GM18520 (cell line): ENCODE measurements around the gene KSR1.

Experiments
- ATAC-seq: cut with Tn5 transposase; IDR thresholded peaks from one replicate; pipeline ENCODE4 v1.9.1; 2021; ENCODE audit not compliant: unreplicated experiment

Gene KSR1

GRCh38 chr17:27547301-27547683, 91.0 kb downstream of the KSR1 start:
- no peak for ATAC-seq

GRCh38 chr17:27548369-27548768, 92.1 kb downstream of the KSR1 start:
- no peak for ATAC-seq

DNA sequence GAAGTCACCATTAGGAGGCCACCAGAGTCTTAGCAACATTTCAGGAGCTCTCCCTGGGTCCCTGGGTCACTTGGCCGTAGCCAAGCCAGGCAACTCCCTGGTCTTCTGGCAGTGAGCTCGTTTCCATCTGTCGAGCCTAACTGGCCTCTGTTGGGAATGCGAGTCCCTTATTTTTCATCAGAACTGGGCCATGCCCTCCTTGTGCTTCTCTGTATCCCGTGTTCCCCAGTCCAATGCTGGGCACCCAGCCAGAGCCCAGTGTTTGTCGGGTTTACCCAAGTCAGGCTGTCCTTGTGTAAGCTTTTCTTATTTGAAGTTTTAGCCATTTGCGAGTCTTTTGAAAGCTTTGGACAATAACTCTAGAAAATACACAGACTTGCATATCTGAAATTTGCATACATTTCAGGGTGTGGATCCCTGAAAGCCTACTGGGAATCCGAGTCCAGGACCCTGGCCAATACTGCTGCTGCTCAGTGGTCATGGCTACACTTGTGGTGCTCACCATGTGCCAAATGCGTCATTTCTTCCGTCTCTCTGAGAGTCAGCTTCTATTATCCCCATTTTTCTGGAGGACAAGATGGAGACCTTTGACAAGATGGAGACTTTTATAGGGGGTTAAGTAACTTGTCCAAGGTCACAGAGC, 93.1 kb downstream of the KSR1 start:
- no peak for ATAC-seq

- no peak for ATAC-seq
These were observed 94.2 kb downstream of the KSR1 start for GRCh38 chr17:27550291-27550930.

DNA sequence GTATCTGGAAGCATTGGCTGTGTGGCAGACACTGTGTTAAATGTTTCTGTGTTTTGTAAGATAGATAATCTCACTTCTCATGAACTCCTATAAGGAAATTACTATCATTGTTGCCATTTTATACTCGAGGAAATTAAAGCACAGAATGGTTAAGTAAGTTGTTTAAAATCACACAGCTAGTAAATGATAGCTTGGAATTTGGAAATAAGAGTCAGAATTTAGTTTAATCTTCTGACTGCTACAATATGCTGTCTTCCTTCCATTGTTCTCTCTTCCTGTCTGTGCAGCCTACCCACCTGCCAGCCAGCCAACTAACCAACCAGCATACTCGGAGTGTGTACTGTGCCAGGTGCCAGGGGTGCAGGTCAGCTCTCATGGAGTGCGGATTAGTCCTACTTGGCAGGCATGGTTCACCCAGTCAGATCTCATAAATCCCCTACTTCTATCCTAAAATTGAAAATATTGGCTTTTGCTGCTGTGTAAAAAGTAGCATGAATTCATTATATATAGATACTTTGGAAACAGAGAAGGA, 94.8 kb downstream of the KSR1 start:
- ATAC-seq = no peak

GRCh38 chr17:27551701-27552248, 95.5 kb downstream of the KSR1 start:
- no peak for ATAC-seq

DNA sequence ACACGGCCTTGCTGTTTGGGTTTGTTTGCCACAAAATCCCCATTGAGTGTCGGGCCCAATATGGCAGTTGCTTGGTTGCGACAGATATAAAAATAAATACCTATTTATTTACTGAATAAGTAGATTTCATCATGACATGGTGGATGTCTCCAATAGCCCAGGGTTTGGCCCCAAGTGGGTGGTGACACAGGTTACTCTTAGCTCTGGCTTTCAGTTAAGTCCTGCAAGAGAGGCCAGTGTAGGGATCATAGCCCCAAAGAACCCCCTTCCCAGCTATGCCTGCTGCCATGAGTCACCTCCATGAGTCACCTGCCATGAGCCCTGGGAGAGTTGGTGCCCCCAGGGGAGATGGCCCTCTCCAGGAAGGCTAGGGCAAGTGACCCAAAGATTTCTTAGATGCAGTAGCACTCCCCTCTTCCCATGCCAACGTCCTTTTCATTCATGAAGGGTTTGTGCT, 96.1 kb downstream of the KSR1 start:
- no peak for ATAC-seq

DNA sequence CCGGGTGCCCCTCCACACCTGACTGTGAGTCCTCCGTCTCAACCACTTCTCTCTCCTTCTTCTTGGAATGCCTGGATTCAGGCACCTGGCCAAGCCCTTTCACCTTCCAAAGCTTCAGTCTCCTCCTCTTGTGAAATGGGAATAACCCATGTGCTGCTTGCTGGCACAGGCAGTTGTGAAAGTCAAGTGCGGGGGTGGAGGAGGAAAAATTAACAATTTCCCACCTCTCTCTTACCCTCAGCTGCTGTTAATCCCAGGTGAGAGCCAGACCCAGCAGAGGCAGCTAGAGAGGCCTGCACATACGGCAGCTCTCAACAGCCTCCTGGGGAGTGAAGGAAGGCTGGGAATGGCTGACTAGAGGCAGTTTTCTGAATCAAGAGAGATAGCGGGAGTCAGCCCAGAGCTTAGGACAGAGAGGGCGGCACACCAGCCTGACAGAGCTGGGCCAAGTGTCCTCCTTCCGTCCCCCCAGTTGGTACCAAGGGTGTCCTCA, 96.8 kb downstream of the KSR1 start:
- no peak for ATAC-seq

DNA sequence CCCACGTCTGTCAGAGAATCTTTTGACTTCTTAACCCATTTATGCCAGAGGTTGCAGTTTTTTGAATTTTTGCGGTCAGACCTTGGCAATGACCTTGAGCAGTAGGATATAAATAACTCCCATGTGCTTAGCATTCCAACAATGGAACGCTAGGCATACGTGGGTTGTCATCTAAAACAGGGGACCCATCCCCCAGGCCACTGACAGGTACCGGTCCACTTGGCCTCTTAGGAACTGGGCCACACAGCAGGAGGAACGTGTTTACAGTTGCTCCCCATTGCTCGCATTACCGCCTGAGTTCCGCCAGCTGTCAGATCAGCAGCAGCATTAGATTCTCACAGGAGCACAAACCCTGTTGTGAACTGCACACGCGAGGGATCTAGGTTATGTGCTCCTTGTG, 97.9 kb downstream of the KSR1 start:
- no peak for ATAC-seq

DNA sequence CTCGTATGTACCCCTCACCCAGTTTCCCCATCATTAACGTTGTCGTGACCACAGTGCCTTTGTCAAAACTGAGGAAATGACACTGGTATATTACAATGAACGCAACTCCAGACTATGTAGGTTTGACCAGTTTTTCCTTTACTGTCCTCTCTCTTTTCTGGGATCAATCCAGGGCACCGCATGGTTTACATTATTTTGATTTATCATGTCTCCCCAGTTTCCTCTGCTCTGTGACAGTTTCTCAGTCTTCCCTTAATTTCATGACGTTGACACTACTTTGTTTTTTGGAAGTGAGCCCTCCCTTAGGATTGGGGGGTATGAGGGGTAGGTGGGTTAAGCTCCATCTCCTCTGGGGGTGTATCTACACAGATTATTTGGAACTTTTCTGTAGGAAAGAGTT, 98.7 kb downstream of the KSR1 start:
- no peak for ATAC-seq

GRCh38 chr17:27555339-27555738, 99.1 kb downstream of the KSR1 start:
- no peak for ATAC-seq

DNA sequence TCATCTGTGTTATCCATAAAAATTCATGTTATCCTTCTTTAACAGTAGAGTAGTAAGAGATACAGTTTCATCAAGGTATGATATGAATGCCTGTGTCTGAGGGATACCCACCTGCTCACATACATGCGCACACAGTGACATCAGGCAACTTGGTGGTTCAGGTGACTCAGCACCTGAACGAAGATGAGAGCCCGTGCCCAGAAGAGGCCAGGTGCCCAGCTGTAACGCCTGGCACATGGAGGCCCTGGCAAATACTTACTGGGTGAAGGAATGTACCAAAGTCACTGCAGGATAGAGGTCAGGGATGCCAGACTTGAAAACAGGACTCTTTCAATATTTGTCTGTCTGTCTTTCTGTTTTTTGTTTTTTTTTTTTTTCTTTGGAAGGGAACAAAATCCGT, 102.1 kb downstream of the KSR1 start:
- ATAC-seq = no peak

DNA sequence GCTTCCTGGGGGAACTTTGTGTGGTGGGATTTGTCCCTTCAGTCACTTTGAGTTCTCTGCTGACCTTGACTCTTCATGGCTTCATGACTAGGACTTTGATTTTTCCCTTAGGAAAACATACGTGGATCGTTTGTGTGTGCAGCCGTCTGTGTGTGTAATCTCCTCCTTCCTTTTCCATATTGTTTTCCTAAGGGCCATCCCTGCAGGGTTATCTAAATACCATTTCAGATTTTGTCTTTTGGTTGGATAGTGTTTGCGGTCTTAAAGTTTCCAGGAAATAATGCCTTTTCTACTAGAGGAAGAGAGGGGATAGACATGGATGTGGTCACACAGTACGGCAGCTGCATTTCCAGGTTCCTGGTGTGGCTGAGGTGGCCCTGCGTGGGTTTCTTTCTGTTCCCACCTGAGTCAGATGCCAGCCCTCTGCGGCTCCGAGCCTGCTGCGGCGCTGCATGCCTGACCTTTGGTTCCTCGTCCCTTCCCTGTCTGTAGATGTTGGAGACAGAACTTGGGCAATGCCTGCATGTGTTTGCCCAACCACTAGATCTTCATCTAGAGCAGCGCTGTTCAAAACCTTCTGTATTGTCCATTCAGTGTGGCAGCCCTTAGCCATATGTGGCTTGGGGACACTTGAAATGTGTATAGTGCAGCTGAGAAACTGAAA, 102.7 kb downstream of the KSR1 start:
- no peak for ATAC-seq

DNA sequence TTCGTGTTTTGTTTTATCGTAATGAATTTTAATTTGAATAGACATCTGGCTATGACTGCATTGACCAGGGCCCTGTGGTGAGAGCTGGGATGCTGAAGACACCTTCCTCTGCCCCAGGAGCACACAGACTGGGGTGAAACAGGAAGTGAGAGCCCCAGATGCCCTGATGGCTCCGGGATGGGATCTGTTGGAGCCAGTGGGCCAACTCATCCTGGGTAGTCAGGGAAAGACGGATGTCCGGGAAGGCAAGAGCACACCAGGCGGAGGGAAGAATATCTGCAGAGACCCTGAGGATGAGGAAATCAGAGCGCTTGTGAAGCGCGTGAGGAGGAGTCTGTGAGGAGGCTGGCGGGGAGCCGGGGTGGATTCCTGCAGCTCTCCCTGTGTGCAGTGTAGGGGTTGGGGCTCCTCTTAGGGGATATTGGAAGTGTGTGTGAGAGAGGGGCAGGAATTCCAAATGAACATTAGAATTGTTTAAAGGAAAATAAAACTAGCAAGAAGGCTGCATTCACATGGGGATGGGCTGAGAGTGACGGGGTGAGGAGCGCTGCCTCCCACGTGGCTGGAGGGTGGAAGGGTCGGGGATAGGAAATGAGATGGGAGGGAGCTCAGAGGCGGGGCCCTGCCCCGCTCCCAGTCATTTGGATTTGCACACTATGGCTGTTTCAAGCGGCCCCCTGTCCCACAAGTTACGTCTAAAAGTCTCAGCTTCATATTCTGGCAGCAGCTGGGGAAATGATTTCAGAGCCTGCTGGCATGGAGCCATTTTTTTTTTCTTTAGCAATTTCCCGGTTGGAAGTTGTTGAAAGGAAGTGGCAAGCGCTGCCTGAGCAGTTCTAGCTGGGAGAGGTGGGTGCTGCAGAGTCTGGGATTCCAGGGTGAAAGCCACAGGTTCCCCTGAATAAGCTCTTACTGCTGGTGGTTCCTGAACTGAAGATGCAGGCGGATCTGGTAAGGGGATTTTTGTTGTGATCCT, 103.5 kb downstream of the KSR1 start:
- peak; percentile 52 for ATAC-seq

DNA sequence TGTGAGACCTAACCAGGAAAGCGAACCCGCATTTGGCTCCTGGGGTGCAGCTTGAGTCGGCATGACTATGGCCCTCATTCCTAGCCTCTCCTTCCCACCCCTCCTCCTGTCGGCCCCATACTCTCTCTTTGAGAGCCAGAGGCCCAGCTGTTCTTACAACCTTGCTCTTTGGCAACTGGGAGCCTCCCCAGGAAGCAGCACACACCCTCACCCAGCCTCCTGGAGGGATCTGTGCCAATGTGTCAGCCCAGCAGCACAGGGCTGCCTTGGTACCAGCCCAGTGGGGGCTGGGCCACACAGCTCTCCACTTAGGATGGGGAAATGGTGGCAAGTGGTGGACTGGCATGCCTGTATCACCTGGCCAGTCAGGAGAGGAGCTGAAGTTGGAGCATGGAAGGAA, 104.4 kb downstream of the KSR1 start:
- ATAC-seq = no peak

- ATAC-seq = no peak
These were observed 106.7 kb downstream of the KSR1 start for GRCh38 chr17:27562777-27563455.

GRCh38 chr17:27563532-27563931, 107.3 kb downstream of the KSR1 start:
- no peak for ATAC-seq

- ATAC-seq = no peak
These were observed 108.2 kb downstream of the KSR1 start for GRCh38 chr17:27564463-27564862.

- no peak for ATAC-seq
These were observed 109.8 kb downstream of the KSR1 start for GRCh38 chr17:27565874-27566670.
